Measurements from ENCODE around the gene LRMDA. TPM values are rescaled to one million over a fixed set of nuclear protein-coding genes. Genes with fewer than 3 reads are reported as not detected.

LRMDA gene
- total and polyA plus RNA-seq, 2 of the 8 experiments (the other 6 are each of a cell fraction or from before 2014, with no cell fraction given), result 0.86 to 2.8 TPM

DNA sequence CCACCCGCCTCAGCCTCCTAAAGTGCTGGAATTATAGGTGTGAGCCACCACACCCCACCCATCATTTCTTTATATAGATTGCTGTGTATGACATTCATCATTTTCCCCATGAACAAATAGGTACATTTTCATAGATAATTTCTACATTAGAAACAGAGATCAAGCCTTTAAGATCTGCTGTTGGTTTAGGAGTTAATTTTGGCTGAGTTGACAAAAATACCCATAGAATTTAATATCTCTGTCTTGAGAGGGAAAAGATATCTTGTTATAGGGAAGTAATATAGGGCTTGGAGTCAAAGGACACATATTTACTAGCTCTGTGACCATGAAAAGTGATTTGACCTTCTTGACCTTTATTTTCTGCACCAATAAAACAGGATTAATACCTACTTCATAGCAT, 51.8 kb downstream of the LRMDA start:
- no peak overlapping the region for H4K8ac ChIP-seq (ENCODE audit: extremely low read depth, insufficient read depth, low read length)
- no peak overlapping the region for H2BK15ac ChIP-seq (ENCODE audit: low read length)
- H3K14ac ChIP-seq (ENCODE audit: insufficient read length), result no peak overlapping the region
- H3K23me2 ChIP-seq (ENCODE audit: low read depth, low read length), result no peaks in the 10 kb centered on the region
- no peaks in the 10 kb centered on the region for H3K4me1 ChIP-seq (replicated peaks in 1 of 4; ENCODE audit: control insufficient read depth in 3 of 4, insufficient read depth in 4 of 4, low read length in 3 of 4)
- H3K4me2 ChIP-seq (ENCODE audit: insufficient read depth in 1 of 2, low read depth in 2 of 2, low read length in 2 of 2), result no peak overlapping the region
- no peaks in the 10 kb centered on the region for H3K9me3 ChIP-seq (ENCODE audit: insufficient read depth in 2 of 2, low read depth in 1 of 2, low read length in 1 of 2)
- FAIRE-seq (no peak), DNase-seq (ENCODE audit: low read depth in 1 of 2, low spot score in 2 of 2) (no peak)
- no peak overlapping the region for H3K18ac ChIP-seq (ENCODE audit: extremely low read depth, low read length)
- no peak overlapping the region for H3K4me3 ChIP-seq (ENCODE audit: extremely low read depth in 1 of 4, insufficient read depth in 2 of 4, low read depth in 3 of 4, low read length in 4 of 4)
- H3K23ac ChIP-seq (ENCODE audit: insufficient read length), result no peak overlapping the region
- TF ChIP-seq HDAC2 (IDR thresholded peaks at IDR 0.05; ENCODE audit: borderline replicate concordance in 1 of 2, low read depth in 2 of 2, low read length in 2 of 2), result no peak
- no peak for TF ChIP-seq CHD1 (IDR thresholded peaks at IDR 0.05; ENCODE audit: low read depth, low read length)
- no peak for TF ChIP-seq TAF1 (IDR thresholded peaks at IDR 0.05; ENCODE audit: low read depth, low read length)
- TF ChIP-seq RFX5 (IDR thresholded peaks at IDR 0.05; ENCODE audit: borderline replicate concordance, low read depth, low read length), result no peak
- no peak overlapping the region for H4K91ac ChIP-seq (replicated peaks; ENCODE audit: insufficient read length, low read length)
- no peak overlapping the region for H3K27ac ChIP-seq (ENCODE audit: low read depth, low read length)
- H3K4ac ChIP-seq (replicated peaks; ENCODE audit: insufficient read length, low read depth, low read length), result no peak overlapping the region
- WGBS, 2 experiments (ENCODE audit: extremely low coverage in 1 of 2, insufficient coverage in 1 of 2, insufficient read length in 1 of 2, insufficient replicate concordance in 2 of 2, low coverage in 1 of 2, low lambda C conversion rate in 2 of 2, missing lambda C conversion rate in 1 of 2), result 100% methylated on average over 1 of the region's 1 CpG; no CpG with 5 or more reads in 1 of the 2 experiments
- H2BK120ac ChIP-seq (replicated peaks; ENCODE audit: low read depth, low read length), result no peak overlapping the region
- no peaks in the 10 kb centered on the region for H3K36me3 ChIP-seq (ENCODE audit: control insufficient read depth in 2 of 4, insufficient read depth in 4 of 4, low read length in 3 of 4)
- H4K20me1 ChIP-seq (replicated peaks in 1 of 2; ENCODE audit: control insufficient read depth in 1 of 2, insufficient read depth in 2 of 2, low read length in 2 of 2), result no peaks in the 10 kb centered on the region
- H2BK20ac ChIP-seq (ENCODE audit: low read length), result no peak overlapping the region
- H2BK12ac ChIP-seq (ENCODE audit: low read depth, low read length), result no peak overlapping the region
- H2AFZ ChIP-seq (ENCODE audit: low read length), result no peak overlapping the region
- H2AK5ac ChIP-seq (ENCODE audit: low read depth, low read length), result no peak overlapping the region
- H3K79me2 ChIP-seq (ENCODE audit: control insufficient read depth in 1 of 2, insufficient read depth in 2 of 2, low read length in 2 of 2), result no peaks in the 10 kb centered on the region
- ChIA-PET CTCF (ENCODE audit: partially characterized antibody) (no interaction called here), POLR2A (ENCODE audit: partially characterized antibody) (interaction anchor here (1.6 kb wide), 1 partner anchor 10 kb away, joined by 4 read pairs; no protein-coding TSS in a partner anchor)
- no peak overlapping the region for H4K5ac ChIP-seq (ENCODE audit: insufficient read length, low read depth, low read length)
- no peak overlapping the region for H3K9ac ChIP-seq (replicated peaks in 1 of 4; ENCODE audit: extremely low read depth in 1 of 4, low read depth in 3 of 4, low read length in 3 of 4)
- H3K79me1 ChIP-seq (ENCODE audit: low read depth, low read length), result no peaks in the 10 kb centered on the region
- no peak overlapping the region for H2BK5ac ChIP-seq (ENCODE audit: low read depth, low read length)
- peaks cover 0 to 3% (median 0%) of the 10 kb centered on the region in 4 experiments; a peak in 1 of 7 replicates for H3K27me3 ChIP-seq (replicated peaks in 1 of 4; ENCODE audit: control insufficient read depth in 3 of 4, extremely low read depth in 1 of 4, insufficient read depth in 3 of 4, low read length in 3 of 4)
- no peak overlapping the region for H3K56ac ChIP-seq (replicated peaks; ENCODE audit: insufficient read length, low read depth, low read length)
